ENCODE results near the gene ZSCAN10. TPM values are rescaled to one million over a fixed set of nuclear protein-coding genes. Genes with fewer than 3 reads are reported as not detected.

Gene ZSCAN10
- total and polyA plus RNA-seq, 7 donors: 0.07 to 0.16 TPM; not detected in 5

DNA sequence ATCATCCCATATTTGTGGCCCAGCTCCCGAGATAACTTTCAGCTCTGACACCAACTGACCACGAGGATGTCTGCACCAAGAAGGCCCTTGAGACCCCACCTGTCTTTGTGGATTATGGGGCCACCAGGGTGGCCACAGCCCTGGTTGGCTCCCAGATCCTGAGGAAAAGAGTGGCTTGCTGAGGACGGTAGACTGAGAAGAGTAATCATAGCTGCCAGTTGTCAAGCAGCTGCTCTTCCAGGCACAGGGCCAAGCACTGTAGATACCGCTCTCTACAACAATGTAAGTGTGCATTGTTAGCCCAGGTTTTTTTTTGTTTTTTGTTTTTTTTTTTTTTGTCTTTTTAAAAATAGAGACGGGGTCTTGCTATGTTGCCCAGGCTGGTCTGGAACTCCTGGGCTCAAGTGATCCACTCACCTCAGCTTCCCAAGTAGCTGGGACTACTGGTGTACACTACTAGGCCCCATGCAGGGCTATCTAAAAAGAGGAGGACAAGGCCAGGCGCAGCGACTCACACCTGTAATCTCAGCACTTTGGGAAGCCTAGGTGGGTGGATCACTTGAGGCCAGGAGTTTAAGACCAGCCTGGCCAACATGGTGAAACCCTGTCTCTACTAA, 22.9 kb upstream of the ZSCAN10 start:
- H3K36me3 ChIP-seq (ENCODE audit: insufficient read depth in 1 of 2, low read depth in 1 of 2): peaks cover 0 to 33% of the 10 kb centered on the region in 2 donors
- H3K4me1 ChIP-seq: peaks cover 15% of the 10 kb centered on the region
- H3K4me3 ChIP-seq: no peak overlapping the region
- WGBS, 3 donors: 34 to 36% (median 34%) methylated on average over 7 of the region's 7 CpGs
- peak in 2 of 4 donors; percentile 31 to 35 for ATAC-seq
- no peaks in the 10 kb centered on the region for H3K27me3 ChIP-seq (ENCODE audit: insufficient read depth in 3 of 3, low read length in 2 of 3)
- intact Hi-C loops (cut with DNase I): no loop called here
- TF ChIP-seq, protein P1, sequence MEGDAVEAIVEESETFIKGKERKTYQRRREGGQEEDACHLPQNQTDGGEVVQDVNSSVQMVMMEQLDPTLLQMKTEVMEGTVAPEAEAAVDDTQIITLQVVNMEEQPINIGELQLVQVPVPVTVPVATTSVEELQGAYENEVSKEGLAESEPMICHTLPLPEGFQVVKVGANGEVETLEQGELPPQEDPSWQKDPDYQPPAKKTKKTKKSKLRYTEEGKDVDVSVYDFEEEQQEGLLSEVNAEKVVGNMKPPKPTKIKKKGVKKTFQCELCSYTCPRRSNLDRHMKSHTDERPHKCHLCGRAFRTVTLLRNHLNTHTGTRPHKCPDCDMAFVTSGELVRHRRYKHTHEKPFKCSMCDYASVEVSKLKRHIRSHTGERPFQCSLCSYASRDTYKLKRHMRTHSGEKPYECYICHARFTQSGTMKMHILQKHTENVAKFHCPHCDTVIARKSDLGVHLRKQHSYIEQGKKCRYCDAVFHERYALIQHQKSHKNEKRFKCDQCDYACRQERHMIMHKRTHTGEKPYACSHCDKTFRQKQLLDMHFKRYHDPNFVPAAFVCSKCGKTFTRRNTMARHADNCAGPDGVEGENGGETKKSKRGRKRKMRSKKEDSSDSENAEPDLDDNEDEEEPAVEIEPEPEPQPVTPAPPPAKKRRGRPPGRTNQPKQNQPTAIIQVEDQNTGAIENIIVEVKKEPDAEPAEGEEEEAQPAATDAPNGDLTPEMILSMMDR (IDR thresholded peaks at IDR 0.05): no peak
- no peak overlapping the region for H3K27ac ChIP-seq
- no peaks in the 10 kb centered on the region for H3K9me3 ChIP-seq
- DNase-seq: no peak

DNA sequence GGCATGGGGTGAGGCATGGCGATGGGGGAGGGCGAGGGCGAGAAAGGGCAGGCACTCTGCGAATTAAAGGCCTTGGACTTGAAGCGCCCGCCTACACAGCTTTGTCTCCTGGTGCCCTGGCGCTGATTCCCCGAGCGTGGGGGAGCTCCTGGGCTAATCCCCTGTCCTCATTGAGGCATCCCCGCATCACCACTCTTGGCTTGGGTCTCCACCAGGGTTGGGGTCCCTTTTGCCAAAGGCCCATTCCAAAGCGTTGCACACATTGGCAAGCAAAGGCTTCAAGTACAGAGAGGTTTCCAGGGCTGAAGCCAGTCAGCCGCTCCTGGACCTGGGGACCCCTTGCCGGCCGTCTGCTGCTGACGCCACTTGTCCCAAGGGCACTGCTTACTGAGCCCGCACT, 21.3 kb upstream of the ZSCAN10 start:
- no peak overlapping the region for H3K4me3 ChIP-seq
- ATAC-seq (no peak), DNase-seq (peak in 1 of 2 donors; percentile 13)
- WGBS, 3 donors: 82 to 89% (median 87%) methylated on average over 16 of the region's 16 CpGs
- intact Hi-C loops (cut with DNase I): no loop called here
- no peak overlapping the region for H3K27ac ChIP-seq
- no peaks in the 10 kb centered on the region for H3K27me3 ChIP-seq (ENCODE audit: insufficient read depth in 3 of 3, low read length in 2 of 3)
- H3K4me1 ChIP-seq: peaks cover 15% of the 10 kb centered on the region
- H3K9me3 ChIP-seq: no peaks in the 10 kb centered on the region
- TF ChIP-seq, protein P1 (IDR thresholded peaks at IDR 0.05): no peak
- H3K36me3 ChIP-seq (ENCODE audit: insufficient read depth in 1 of 2, low read depth in 1 of 2): peaks cover 0 to 27% of the 10 kb centered on the region in 2 donors

DNA sequence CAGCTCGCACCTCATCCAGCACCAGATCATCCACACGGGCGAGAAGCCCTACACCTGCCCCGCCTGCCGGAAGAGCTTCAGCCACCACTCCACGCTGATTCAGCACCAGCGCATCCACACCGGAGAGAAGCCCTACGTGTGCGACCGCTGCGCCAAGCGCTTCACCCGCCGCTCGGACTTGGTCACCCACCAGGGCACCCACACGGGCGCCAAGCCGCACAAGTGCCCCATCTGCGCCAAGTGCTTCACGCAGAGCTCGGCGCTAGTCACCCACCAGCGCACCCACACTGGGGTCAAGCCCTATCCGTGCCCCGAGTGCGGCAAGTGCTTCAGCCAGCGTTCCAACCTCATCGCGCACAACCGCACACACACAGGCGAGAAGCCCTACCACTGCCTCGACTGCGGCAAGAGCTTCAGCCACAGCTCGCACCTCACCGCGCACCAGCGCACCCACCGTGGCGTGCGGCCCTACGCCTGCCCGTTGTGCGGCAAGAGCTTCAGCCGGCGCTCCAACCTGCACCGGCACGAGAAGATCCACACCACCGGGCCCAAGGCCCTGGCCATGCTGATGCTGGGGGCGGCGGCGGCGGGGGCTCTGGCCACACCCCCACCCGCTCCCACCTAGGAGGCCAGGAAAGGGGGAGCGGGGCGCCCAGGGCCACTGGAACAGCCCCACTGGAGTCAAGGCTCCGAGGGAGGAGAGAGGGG, 20.8 kb upstream of the ZSCAN10 start:
- 94 to 96% (median 95%) methylated on average over 54 to 57 of the region's 57 CpGs for WGBS, 3 donors
- Histone ChIP-seq H3K4me1 (peaks cover 15% of the 10 kb centered on the region), H3K36me3 (ENCODE audit: insufficient read depth in 1 of 2, low read depth in 1 of 2) (peaks cover 0 to 30% of the 10 kb centered on the region in 2 donors), H3K9me3 (no peaks in the 10 kb centered on the region), H3K27ac (no peak overlapping the region), H3K27me3 (ENCODE audit: insufficient read depth in 3 of 3, low read length in 2 of 3) (no peaks in the 10 kb centered on the region), H3K4me3 (no peak overlapping the region)
- ATAC-seq: no peak
- no peak for DNase-seq
- intact Hi-C loops (cut with DNase I): no loop called here
- TF ChIP-seq, protein P1 (IDR thresholded peaks at IDR 0.05): no peak

DNA sequence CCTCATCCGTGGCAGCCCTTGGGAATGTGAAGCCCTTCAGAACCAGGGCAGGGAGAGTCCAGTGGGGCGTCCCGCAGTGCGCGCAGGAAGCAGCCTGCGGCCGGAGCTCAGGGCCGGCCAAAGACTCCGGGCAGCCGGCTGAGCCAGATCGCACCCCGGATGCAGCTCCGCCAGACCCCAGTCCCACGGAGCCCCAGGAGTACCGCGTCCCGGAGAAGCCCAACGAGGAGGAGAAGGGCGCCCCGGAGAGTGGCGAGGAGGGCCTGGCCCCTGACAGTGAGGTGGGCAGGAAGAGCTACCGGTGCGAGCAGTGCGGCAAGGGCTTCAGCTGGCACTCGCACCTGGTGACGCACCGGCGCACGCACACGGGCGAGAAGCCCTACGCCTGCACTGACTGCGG, 20.2 kb upstream of the ZSCAN10 start:
- no peaks in the 10 kb centered on the region for H3K9me3 ChIP-seq
- peaks cover 17% of the 10 kb centered on the region for H3K4me1 ChIP-seq
- intact Hi-C loops (cut with DNase I): no loop called here
- TF ChIP-seq, protein P1 (IDR thresholded peaks at IDR 0.05): no peak
- no peak for DNase-seq
- peaks cover 0 to 31% of the 10 kb centered on the region in 2 donors for H3K36me3 ChIP-seq (ENCODE audit: insufficient read depth in 1 of 2, low read depth in 1 of 2)
- no peak overlapping the region for H3K27ac ChIP-seq
- ATAC-seq: no peak
- no peak overlapping the region for H3K4me3 ChIP-seq
- H3K27me3 ChIP-seq (ENCODE audit: insufficient read depth in 3 of 3, low read length in 2 of 3): no peaks in the 10 kb centered on the region
- 94 to 96% (median 95%) methylated on average over 30 to 33 of the region's 33 CpGs for WGBS, 3 donors

Data from psoas muscle (tissue), 8 donors.